Fibroblast of the aortic adventitia (primary cell): ENCODE measurements around the gene PSG5. TPM values are rescaled to one million over a fixed set of nuclear protein-coding genes. Genes with fewer than 3 reads are reported as not detected.
"Not testable (repeated sequence)": the region's sequence is repeated elsewhere in the genome, so short reads cannot be mapped to it uniquely, and the experiment has no call there.

Source experiments
- DNase-seq: peaks from one replicate; pipeline ENCODE4 v3.0.0-alpha.2; 2010; ENCODE audit warnings: low read depth
- H3K4me3 ChIP-seq: 2 replicates; pipeline ENCODE4 v1.5.1; 2011; ENCODE audit warnings: low read depth, mild to moderate bottlenecking, control low read depth, low read length, moderate library complexity
- total RNA-seq: library from RNA; depleted of rRNA; stranded (reverse); fragments of >200 nt; gene quantifications from 2 replicates; pipeline ENCODE4 v1.2.3, GENCODE V29; 2012; ENCODE audit warnings: low replicate concordance
- TF ChIP-seq, protein P1 (sequence below): IDR thresholded peaks from 2 replicates; pipeline ENCODE4 v1.5.1; 2011; ENCODE audit warnings: mild to moderate bottlenecking, low read length, control low read depth, inconsistent platforms; ENCODE audit not compliant: insufficient read depth

The PSG5 gene
- total RNA-seq, 1 donor = 13.6 TPM

DNA sequence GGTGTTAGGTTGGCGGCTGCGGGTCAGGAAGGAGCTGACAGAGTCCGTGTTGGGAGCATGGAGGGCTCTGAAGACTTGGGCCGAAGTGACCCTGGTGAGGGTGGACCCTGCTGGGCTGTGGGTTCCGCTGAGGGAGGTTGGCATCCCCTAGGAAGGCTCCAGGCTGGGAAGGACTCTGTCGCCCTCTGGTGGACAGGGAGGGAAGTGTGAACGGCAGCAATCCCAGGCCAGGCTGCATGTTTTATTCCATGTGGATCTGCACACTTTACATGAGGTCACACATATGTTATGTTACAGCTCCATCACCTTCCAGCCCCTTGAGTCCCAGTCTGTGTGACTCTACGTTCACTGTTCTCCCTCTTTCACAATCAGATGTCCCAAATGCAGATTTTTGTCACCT, 20.8 kb upstream of the PSG5 start:
- not testable (repeated sequence) for H3K4me3 ChIP-seq, DNase-seq
- TF ChIP-seq, protein P1, sequence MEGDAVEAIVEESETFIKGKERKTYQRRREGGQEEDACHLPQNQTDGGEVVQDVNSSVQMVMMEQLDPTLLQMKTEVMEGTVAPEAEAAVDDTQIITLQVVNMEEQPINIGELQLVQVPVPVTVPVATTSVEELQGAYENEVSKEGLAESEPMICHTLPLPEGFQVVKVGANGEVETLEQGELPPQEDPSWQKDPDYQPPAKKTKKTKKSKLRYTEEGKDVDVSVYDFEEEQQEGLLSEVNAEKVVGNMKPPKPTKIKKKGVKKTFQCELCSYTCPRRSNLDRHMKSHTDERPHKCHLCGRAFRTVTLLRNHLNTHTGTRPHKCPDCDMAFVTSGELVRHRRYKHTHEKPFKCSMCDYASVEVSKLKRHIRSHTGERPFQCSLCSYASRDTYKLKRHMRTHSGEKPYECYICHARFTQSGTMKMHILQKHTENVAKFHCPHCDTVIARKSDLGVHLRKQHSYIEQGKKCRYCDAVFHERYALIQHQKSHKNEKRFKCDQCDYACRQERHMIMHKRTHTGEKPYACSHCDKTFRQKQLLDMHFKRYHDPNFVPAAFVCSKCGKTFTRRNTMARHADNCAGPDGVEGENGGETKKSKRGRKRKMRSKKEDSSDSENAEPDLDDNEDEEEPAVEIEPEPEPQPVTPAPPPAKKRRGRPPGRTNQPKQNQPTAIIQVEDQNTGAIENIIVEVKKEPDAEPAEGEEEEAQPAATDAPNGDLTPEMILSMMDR = peak; percentile 14

DNA sequence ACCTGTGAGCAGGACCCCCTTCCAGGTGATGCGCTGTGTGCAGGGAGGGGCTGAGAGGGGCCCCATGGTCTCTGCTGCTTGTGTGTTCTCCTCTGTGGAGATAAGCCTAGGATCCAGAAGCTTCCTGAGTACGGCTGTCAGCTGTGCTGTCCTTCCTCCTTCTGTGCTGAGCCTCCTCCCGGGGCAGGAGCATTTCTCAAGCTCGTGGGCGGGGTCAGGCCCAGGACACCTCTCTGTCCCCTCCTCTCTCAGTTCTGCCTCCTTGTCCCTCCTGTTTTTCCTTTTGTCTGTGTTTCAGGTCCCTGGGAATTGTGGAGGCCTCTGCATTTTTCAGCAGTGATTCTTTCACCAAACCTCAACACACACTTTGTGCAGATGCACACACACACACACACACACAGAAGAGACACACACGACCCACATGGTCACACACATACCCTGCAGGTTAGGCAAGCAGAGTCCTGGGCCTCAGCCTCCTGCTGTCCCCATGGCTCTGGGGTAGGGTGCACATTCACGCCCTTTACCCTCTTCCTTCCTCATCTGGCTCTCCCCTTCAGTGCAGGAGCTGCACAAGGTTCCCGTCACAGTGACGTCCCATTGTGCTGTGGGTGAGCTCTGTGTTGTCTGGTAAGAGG, 19.3 kb upstream of the PSG5 start, which contains the start of gene PSG4:
Gene PSG4, minus strand, starts transcription at position 168 of the 635 bp plus-strand sequence. Its CDS starts 102 bp downstream, at position 66.
- not testable (repeated sequence) for H3K4me3 ChIP-seq, DNase-seq

DNA sequence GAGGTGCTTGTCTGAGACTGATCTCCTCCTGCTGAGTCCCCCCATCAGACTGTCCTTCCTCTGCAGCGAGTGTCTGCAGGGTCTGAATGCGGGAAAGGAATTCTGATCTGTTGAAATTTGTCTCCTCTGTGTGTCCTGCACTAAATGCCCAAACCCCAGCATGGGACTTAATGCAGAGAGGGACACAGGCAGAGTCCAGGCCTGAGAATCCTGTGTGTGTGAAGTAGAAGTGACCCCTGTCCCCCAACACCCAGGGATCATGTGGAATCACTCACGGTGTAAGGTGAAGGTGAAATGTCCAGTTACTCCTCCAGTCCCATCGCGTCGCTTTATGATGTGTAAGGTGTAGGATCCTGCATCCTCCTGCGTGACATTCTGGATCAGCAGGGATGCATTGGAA, 17.3 kb upstream of the PSG5 start:
- not testable (repeated sequence) for H3K4me3 ChIP-seq

DNA sequence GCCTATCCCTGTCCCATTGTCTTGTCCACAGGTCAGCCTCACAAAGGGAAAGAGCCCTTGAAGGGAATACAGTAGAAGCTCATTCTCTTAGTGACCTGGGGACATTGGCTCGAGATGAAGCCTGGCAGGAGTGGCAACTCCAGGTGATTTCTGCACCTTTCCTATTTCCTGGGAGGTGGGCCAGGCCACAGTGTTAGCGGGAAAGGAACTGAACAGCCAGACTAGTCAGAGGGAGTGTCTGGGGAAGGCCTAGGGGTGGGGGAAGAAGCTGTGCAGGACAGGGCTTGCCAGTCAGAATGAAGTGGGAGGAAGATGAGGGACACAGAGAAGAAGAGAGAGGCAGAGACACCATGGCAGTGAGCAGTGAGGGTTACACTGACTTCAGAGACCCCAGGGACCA, 15.6 kb upstream of the PSG5 start:
- not testable (repeated sequence) for H3K4me3 ChIP-seq, DNase-seq

More for the DNA sequence above, 17.3 kb upstream of the PSG5 start:
- DNase-seq = not testable (repeated sequence)

DNA sequence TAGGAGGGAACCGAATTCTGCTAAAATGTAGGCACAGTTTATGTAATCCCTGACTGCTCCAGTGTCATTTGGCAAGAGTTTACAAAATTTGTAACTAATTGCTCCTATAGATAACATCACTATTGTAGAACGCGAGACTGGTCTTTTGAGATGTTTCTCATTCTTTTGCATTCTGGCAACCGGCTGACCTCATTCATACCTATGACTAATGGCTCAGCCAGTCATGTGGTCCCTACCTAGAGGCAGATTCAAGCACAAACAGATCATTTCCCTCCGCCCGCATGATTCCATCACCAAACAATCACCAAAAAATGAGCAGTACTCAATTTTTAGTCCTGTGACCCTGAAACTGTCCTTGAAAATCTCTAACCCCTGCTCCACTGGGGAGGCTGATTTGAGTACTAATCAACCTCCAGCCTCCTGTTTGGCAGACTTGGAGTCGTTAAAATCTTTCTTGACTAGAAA, 15.0 kb upstream of the PSG5 start:
- DNase-seq = peak; percentile 66
- H3K4me3 ChIP-seq = not testable (repeated sequence)

DNA sequence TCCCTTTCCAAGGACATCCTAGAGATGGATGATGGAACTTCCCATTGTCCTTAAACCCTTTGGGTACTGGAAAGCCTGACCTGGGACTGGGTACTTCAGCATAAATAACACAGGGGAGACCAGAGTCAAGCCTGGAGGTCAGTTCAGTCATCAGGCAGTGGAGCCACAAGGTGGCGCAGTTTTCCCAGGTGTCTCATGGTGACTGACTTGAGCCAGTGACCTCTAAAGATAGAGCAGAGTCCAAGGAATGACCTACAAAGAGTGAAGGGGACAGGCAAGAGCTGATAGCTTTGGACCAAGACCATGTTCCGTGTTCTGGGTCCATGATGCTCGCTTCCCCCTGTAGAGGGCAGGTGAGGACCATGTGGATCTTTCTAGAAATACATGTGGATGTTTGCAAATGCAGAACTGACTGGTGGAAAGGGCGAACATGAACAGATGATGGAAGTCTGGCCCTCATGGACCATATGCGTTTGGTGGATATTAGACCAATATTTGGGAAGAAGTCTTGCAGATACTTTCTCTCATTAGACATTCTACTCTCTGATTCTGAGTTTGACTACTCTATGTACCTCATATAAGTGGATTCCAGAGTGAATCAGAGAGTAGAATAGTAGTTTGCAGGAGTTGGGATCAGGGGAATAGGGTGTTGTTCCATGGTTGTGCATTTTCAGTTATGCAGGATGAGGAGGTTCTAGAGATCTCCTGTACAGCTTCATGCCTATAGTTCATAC, 12.5 kb upstream of the PSG5 start:
- not testable (repeated sequence) for H3K4me3 ChIP-seq, DNase-seq

DNA sequence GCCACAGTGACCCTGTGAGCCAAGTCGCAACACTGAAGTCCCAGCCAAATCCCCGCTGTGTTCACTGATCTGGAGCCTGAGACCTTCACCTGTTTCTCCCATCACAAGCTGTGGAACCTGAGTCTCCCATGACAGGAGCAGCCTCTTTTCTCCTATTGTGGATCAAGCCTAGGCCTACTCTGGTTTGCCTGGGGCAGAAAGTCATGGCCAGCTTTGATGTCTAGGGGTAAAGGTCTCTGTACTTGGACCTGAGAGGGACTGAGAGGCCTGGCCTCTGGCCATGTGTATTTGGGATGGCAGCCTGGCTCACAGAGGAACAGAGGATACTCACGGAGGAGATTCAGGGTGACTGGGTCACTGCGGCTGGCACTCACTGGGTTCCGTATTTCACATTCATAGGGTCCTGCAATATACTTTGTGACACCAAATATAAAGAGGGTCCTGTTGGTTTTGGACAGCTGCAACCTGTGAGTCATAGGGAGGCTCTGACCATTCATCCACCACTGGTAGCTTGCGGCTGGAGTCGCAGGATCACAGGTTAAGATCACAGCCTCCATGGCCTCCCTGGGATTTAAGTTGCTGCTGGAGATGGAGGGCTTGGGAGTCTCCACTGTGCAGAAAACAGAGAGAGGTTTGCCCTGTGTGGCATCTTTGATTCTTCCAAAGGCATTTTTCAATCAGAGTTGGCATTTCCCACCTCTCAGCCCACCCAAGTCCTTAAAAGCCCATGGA, 11.5 kb upstream of the PSG5 start:
- H3K4me3 ChIP-seq, DNase-seq: not testable (repeated sequence)

DNA sequence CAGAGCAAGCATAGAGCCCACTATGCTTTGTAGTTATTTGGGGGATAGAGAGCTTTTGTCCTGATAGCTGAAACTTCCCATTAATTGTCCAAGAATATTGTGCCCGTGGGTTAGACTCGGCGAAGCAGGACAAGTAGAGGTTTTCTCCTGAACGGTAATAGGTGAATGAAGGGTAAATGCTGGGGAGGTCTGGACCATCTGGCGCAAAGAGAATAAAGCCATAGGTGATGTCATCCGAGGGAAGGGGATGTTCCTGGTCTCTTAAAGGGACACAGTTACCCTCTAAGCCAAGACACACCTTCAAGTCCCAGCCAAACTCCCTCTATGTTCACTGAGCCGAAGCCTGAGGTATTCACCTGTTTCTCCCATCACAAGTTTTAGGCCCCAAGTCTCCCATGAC, 8.1 kb upstream of the PSG5 start:
- not testable (repeated sequence) for H3K4me3 ChIP-seq, DNase-seq

DNA sequence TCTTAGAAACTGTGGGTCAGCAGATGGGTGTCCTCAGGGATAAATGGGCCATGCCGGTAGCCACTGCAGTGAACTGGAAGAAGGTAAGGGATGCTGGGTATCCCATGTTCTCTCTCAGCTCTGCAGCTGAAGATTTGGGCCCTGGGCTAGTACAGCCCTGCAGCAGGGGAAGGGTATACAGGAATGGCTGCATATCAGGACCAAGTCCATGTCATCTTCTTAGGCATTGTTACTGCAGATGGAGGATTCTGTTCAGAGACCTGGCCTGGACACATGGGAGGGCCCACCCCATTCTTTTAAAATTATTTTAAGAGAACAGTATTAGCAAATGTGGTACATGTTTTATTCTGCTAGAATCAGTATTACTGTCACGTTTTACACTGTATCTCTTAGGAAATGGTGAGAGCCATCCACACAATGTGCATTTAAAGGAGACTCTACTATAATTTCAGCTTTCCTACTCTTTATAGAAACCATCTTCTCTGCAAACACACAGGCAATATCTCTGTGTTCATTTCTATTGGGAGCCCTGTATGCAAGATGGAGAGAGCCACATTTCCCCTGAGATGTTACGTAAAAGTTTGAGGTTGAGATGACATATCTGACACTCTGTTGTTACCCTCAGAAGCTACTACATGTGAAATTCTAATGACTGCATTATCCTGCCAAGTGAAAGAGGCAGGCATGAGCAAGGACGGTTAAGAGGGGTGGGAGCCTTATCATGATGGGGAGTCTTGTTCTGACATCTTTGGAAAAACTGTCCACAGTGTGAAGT, 6.2 kb upstream of the PSG5 start:
- DNase-seq, H3K4me3 ChIP-seq: not testable (repeated sequence)

DNA sequence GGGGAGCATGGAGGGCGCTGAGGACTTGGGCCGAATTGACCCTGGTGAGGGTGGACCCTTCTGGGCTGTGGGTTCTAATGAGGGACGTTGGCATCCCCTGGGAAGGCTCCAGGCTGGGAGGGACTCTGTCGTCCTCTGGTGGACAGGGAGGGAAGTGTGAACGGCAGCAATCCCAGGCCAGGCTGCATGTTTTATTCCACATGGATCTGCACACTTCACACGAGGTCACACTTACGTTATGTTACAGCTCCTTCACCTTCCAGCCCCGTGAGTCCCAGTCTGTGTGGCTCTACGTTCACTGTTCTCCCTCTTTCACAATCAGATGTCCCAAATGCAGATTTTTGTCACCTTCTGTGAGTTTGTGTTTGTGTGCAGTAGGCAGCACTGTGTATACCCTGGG, 1.8 kb upstream of the PSG5 start:
- DNase-seq = not testable (repeated sequence)
- TF ChIP-seq, protein P1 = peak; percentile 41

DNA sequence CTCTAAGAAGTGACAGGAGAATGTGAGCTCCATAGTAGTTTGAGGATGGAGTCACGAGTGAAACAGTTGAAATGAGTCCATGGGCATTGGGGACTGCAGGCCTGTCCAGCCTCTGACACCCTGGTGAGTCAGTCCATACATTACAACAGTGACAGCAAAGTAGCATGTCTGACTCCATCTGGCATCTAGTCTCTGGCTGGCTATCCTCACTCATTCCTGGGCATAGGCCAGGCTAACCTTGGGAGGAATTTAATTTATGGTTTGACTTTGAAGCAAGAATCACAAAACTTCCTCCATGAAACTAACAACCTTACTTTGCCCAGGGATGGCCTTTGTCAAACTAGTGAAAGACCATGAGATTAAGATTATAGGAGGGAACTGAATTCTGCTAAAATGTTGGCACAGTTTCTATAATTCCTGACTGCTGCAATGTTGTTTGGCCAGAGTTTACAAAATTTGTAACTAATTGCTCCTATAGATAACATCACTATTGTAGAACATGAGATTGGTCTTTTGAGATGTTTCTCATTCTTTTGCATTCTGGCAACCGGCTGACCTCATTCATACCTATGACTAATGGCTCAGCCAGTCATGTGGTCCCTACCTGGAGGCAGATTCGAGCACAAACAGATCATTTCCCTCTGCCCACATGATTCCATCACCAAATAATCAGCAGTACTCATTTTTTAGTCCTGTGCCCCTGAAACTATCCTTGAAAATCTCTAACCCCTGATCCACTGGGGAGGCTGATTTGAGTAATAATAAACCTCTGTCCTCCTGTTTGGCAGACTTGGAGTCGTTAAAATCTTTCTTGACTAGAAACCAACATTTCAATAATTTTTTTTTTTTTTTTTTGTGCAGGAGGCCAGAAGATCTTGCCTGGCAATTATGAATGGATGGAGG, 4.2 kb downstream of the PSG5 start:
- peak; percentile 97 for DNase-seq
- H3K4me3 ChIP-seq = not testable (repeated sequence)

More for the DNA sequence above, 1.8 kb upstream of the PSG5 start:
- H3K4me3 ChIP-seq = not testable (repeated sequence)

DNA sequence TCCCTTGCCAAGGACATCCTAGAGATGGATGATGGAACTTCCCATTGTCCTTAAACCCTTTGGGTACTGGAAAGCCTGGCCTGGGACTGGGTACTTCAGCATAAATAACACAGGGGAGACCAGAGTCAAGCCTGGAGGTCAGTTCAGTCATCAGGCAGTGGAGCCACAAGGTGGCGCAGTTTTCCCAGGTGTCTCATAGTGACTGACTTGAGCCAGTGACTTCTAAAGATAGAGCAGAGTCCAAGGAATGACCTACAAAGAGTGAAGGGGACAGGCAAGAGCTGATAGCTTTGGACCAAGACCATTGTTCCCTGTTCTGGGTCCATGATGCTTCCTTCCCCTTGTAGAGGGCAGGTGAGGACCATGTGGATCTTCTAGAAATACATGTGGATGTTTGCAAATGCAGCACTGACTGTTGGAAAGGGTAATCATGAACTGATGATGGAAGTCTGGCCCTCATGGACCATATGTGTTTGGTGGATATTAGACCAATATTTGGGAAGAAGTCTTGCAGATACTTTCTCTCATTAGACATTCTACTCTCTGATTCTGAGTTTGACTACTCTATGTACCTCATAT, 6.7 kb downstream of the PSG5 start:
- H3K4me3 ChIP-seq, DNase-seq: not testable (repeated sequence)

DNA sequence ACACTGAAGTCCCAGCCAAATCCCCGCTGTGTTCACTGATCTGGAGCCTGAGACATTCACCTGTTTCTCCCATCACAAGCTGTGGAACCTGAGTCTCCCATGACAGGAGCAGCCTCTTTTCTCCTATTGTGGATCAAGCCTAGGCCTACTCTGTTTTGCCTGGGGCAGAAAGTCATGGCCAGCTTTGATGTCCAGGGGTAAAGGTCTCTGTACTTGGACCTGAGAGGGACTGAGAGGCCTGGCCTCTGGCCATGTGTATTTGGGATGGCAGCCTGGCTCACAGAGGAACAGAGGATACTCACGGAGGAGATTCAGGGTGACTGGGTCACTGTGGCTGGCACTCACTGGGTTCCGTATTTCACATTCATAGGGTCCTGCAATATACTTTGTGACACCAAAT, 7.8 kb downstream of the PSG5 start:
- DNase-seq, H3K4me3 ChIP-seq: not testable (repeated sequence)

DNA sequence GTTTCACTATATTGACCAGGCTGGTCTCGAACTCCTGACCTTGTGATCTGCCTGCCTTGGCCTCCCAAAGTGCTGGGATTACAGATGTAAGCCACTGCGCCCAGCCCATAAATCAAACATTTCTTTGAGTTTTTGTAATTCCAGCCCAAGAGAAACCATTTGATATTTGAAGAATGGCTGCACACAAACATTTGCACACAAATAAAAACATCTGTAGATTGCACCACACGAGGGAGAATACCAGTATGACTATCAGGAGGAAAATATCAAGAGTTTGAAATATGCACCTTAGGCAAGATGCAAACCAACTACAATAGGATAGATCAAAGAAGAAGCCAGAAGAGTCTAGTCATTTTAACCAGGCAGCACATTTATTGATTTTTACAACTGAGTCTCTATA, 20.4 kb downstream of the PSG5 start:
- DNase-seq, H3K4me3 ChIP-seq: not testable (repeated sequence)
